Superior temporal gyrus (tissue), 1 donor: ENCODE data around the gene MCM3AP.

Source experiments
- DNase-seq: peaks from one replicate; pipeline ENCODE4 v3.0.0-alpha.2; 2016; ENCODE audit errors: extremely low spot score

MCM3AP gene

DNA sequence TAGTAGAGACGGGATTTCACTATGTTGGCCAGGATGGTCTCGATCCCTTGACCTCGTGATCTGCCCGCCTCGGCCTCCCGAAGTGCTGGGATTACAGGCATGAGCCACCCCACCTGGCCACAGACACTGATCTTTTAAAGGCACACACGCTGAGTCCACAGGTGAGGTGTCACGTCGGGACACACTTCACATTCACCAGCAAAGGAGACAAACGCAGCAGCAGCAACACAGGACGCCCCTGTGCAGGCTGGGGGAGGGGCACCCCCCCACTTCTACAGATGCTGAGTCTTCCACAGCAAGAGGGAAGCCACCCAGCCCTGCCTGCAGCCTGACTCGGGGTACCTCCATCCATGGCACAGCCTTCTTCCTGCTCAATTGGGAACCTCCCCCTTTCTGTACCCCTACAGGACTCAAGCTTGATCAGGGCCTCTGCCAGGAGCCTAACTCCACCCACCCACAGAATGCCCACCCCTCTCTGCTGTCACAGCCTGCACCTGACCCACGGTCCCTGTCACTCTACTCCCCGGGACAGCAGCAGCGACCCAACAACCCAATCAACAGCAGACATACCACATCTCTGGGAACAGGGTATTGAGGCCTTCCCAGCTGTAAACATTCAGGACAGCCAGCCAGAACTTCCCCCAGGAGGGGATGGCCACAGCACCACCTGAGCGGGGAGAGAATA is 66.4 kb downstream of the MCM3AP start:
- DNase-seq = no peak

DNA sequence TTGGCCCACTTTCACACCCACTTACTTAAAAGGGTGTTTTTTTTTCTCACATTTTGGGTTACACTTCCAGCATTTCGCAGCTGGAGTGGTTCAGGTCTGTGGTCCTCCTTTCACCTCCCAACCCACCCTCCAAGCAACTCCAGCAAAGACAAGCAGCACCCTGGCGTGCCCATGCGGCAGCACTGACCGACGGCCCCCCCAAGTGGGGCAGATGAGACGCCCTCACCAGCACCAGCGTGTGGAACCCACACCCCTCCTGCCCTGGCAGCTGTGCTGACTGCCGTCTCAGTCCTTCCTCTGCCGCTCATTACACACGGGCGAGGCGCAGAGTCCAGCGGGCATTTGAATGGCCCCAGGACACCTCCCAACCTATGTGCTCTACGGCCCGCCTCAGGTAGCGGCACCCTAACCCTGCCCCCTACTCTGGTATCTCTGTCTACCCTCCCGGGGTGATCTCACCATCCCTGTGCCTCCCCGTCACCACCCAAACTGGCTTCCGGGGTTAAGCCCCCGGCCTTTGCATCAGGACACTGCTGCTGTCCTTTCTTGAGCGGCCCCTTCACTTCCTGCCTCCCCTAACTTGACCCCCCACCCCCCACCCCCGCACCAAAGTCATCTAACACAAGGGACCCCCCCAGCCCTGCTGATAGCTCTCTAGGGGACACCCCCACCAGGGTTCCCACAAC is 67.8 kb downstream of the MCM3AP start:
- no peak for DNase-seq

DNA sequence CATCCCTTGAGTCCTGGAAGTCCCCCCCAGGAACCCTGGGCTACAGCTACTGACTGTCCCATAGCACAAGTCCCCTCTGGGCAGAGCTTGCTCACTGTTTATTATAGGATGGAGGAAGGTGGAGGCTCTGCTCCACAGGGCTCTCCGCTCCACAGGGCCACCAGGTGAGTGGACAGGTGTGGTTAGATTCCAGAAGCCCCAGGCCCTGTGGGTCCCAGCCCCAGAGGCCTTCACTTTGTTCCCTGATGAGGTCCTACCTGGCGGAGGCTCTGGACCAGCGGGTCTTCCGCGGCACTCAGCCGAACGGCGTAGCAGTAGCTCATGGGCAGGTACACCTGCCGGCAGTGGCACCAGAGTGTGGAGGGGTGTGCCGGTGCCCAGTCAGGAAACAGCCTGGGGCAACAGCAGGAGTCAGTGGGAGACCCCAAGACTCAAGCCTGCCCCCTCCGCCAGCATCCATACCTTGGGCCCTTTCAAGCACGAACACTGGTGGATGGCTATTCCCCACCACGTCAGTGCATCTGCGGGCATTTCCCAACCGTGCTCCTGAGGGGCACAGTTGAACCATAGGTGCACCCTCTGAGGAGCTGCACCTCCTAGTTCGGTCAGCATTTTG is 69.2 kb downstream of the MCM3AP start:
- no peak for DNase-seq

DNA sequence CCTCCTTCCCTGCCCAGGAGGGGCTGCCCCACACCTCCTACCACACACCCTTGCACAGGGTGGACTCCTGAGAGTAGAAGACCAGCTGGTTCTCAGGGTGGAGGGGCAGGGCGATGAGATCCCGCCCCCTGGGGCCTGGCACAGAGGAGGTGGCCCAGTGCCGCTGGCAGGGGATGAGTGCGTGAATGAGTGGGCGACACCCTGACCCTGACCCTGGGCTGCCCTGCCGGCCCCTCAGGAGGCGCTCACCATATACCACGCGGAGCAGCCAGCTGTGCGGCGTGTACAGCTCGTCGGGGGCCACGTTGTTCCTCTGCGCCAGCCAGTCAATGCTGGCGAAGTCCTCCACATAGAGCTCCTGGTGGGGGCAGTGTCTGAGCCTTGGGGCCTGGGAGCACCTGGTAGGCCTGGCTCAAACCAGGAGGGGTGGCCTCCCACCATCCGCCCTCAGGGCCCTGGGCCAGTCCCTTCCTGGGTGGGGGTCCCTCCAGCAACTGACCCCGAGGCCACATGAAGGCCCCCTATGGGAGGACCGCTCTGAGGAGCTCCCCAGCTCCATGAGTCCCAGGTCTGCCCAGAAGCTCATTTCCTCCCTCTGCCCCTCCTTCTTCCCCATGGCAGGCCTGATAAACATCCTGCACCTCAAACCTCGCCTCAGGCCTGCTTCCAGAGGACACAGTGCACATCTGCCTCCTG is 69.8 kb downstream of the MCM3AP start:
- DNase-seq = no peak

DNA sequence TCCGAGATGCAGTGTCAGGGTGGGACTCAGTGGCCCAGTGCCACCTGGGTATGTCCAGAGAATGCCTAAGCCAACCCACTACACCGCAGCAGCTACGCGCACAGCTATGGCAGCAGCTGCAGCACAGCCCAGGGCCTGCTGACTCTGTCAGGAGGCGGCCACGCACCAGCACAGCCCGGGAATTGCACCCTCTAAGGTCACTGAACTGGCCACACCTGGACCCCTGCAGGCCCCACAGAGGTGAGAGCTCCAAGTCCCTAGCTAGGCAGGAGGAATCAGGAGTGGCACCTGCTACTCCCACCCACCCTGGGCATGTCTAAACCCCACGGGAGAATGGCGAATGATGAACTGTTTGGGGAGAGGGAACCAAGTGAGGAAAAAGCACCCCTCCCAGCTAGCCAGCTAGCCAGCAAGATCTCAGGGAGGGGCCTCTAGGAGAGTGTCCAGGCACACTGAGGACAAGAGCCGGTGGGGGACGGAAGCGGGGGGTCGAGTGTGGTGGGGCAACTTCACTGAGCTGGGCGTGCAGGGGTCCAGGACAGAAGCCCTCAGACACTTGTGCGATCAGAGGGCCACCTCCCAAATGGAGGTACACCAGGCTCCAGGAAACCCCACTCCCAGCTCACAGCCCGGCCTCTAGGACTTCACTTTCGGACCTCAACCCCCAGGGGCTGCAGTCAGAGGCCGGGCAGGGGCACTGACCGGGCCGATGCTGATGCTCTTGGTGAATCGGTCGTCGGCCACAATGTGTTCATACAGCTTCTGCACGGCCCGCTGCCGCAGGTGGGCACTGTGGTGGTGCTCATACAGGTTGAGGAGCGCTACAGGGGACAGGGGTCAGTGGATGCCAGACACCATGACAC is 70.7 kb downstream of the MCM3AP start:
- DNase-seq = no peak

DNA sequence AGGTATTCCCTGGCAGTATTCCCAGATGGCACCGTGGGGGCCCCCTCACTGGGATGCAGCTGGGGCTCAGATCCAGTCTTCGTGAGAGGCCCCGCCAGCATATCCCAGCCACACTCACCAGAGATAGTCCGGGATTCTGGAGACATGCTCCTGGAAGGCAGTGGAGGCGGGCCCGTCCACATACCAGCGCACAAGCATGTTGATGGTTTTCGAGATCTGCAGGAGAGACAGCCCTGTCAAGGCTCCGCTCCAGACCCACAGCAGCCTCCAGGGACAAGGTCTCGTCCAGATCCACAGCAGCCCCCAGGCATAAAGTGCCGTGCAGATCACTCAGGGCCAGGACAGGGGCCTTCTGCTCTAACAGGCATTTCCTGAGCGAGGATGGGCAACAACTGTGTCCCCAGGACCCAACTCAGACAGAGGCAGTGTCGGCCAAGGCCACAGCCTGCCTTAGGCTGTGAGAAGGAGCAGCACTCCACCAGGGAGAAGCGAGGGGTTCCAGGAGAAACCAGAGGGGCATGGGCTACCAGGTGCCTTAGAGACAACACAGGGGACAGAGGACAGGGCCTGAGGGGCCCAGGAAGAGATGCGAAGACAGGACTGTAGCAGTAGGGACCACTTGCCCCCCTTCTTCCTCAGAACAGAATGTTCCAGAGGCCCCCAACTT is 71.7 kb downstream of the MCM3AP start:
- no peak for DNase-seq

DNA sequence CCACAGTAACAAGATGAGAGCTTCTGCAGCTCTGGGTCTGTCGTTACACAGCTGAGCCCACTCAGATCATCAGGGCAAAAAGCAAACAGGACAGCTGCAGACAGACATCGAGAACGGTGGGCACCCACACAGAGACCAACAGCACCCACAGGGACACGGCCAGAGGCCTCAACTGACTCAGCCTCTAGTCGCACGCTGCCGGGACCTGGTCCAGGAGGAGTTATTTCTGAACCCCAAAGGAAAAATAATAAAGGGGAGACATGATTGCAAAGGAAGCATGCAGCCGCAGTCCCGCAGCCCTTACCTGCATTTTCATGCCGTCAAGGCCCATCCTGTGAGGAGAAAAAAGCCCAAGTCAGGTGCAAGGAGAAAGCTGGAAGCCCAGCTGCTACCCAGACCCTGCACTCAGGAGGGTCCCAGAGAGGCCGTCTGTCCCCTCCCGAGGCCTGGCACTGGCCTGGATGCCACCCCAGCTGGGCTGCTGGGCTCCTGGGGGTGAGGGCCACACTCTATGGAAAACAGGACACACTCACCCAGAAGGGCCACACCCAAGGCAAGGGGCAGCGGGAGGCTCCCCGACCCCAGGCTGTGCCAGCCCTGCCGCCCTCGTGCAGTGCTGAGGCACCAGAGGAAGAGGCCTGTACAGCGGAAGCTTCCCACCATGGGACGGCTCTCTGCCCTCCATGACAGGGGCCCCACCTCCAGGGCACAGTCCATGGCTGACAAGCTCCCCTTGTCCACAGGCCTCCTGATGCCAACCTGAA is 72.5 kb downstream of the MCM3AP start:
- no peak for DNase-seq

DNA sequence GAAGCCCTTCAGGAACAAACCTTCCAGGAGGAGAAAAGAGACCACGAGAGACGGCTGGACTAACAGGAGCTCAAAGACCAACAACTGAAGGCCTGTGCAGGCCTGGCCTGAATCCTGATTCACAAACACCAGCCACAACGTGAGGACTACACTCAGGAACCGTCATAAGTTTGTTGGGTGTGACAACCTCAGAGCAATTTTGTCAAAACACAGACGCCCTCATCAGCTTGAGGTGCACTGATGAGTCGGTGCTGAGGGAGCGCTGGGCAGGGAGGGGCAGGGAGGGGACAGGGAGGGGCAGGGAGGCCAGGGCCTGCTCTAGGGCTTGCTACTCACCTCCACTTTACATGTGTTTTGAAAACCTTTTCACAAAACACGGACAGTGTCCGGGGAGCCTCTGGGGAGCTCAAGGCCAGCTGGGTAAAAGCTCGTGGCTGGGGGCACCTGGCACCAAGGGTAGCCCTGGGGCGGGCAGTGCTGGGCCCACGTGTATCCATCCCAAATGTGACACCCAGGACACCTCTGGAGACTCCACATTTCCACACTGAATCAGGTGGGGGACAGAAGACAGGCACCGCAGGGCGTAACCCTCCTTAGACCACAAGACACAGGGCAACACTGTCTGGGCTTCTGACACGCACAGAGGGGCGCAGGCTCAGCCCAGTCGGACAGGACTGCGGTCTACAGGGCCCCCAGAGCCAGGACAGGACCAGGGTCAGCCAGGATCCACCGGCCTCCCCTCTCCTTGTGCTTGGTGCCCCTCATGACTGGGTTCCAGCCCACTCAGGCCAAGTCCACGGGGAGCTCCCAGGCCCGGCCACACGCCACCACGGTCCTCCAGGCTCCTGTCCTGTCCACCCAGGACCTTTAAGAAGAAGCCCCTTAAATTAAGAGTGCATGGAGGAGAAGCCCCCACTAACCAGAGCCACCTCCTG is 73.4 kb downstream of the MCM3AP start:
- no peak for DNase-seq

DNA sequence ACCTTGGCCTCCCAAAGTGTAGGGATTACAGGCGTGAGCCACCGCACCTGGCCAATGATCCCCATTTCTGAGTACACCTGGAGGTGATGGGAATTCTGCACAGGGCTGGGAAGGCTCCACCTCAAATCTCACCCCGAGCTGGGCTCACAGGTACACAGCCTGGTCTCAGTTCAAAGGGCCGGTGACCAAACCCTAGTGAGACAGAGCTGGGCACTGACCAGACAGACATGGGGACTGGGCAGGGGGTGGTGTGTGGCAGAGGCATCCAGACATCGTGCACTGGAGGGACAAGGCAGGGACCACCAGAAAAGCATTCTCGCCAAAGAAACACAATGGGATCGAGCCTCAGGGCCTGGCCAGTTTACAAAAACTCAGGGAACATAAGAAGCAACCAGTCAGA is 74.0 kb downstream of the MCM3AP start:
- no peak for DNase-seq

DNA sequence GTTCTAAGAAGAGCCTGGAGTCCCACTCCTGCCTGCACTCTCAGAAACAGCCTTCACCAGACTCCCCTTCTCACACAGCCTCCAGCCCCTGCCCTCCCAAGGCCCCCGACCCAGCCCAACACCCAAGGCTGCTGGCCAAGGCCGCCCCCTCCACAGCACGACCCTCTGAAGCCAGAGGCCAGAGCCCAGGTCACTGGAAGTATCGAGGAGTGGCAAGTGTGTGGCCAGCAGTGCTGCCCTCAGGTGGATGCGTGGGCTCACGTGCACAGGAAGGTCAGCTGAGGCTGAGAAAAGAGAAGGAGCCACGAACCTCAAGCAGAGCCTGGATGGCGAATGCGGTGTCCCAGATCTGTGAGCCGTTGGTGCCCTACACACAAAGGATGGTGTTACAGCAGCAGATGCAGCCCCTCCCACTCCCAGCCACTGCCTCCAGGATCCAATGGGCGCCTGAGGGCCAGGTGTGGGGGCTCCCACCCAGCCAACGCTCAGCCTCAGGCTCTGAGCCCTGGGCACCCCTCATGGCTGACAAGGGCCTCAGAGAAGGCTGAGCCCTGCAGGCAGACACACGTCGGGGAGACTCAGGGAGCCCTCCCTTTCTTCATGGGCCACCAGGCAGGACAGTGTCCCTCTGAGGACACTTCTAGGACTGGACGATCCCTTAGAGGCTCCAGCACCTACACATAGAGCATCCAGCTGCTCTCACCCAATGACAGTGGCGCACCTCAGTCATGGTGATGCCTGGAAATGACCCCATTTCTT is 74.9 kb downstream of the MCM3AP start:
- DNase-seq = no peak

DNA sequence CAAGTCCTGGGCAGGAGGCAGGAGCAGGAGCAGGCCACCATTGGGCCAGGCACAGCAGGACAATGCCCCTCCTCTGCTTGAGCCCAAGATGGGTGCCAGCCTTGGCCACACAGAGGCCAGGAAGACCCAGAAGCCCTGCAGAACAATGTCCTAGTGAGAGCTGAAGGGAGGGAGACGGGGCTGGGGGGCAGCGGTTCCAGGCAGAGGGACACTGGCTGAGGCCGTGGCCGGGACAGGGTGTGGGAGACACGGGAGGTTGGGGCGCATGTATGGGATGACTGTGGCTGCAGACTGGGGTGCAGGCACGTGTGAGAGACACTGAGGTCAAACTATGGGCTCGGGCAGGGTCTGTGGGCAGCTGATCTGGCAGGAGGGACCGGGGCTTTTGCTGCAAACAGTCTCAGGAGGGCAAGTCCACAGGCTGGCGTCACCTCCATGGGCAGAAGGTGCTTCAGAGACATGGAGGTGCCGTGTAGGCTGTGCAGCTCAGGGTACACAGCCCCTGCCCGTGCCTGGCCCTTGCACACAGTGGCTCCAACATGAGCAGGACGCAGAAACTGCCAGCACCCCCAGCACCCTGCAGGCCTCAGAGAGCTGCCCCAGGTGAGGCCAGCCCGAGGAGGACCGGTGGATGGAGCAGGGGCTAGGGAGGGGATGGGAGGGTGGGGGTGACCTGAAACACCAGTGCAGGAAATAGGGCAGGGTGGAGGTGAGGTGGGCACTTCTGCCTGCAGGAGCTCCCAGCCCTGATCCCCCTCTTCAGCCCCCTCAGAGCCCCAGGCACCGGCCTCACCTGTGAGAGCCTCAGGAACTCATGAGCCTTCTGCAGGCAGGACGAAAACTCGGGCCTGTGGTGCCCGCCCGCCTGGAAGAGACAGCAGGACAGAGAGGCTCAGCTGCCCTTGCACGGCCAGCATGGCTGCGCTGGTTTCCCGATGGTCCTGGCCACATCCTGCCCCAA is 76.4 kb downstream of the MCM3AP start:
- DNase-seq = no peak

DNA sequence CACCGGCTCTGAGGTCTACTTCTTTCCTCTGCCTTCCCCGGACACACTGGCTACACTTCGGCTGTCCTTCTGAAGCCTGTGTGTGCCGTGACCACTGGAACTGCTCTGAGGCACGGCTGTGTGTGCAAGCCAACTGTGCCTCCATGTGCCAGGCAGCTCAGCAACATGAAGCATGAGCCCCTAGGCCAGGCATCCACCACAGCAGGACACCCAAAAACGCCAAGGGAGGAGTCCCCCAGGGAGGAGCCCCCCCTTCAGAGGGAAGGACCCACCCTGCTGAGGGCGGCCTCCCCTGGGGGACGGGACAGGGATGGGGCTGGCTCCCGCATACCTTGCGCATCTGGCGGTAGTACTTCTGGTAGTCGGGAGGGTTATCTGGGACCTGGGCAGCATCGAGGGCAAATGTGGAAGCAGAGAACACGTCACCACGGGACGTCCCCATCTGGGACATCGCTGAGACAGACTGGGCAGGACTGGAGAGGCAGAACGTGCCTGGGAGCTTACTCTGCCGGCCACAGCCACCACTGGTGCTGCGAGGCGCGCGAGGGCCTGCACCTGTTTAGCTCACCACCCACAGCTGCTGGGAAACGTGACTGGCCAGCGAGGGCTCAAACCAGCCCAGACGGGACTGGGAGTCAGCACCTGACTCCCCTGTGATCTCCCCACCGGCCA is 77.4 kb downstream of the MCM3AP start:
- DNase-seq = no peak

DNA sequence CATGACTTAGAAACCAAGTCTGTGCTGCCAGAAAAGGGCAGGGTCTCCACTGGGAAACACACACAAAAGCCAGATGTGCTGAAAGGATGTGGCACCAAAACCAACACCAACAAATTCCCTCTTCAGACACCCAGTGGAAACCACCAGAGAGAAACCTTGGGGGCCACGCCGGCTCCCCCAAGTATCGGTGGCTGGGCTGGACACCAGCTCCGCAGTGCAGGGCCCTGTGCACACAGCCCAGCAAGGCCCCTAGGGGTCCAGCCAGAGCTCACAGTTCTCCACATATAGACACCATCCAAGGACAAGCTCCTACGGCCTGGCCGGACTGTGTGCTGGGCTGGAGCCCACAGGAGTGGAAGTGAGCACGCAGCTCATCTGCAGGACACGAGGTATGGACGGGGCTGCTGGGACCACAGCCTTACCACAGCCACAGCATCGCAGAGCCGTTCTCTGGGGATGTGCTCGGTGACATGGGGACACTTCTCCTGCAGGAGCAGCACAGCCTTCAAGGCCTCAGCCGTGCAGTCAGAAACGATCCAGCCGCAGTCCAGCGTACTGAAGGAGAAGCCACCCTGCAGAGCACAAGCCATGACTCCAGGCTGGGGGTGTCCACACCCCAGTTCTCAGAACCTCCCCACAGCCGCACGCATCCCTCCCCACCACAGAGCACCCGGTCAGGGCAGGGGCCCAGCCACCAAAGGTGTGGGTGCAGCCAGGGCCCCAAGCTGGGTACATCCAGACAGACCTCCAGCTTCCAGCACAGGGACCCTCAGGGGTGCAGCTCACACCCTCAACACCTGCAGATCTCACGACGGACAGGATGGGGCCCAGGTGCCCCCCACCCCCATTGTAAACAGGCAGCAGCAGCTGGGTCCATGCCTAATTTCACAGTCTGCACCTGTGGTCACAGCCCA is 78.1 kb downstream of the MCM3AP start:
- no peak for DNase-seq

DNA sequence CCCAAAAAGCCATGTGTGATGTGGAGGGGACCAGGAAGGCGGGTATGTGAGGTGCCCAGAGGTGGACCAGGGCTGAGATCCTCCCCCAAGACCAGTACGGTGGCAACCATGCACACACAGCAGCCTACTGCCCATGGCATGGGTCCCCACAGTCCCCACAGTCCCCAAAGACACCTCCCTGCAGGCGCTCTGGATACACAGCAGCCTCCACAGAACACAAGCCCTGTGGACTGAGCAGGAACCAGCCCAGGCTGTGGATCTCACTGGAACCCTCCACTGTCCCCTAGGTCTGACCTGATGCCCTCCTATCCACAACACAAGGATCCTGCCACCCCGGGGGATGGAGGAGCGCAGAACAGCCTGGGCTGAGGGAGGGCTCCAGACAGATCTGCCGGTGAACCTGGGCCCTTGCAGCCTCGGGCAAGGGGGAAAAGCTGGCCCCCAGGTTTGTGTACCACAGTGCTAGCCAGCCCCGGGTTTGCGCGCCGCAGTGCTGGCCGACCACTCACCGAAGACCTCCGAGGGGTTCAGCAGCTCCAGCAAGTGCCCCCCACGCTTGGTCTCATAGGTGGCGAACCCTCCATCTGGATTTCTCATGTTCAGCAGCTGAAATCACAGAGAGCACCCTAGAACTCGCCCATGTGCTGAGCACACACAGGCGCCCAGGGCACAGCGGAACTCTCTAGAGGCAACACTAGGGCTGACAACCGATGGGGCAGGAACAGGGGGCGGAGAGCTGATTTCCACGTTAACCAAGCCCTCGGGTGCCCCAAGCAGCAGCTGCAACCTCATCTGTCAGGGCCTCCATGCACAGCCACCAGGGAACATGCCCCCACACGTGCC is 79.0 kb downstream of the MCM3AP start:
- no peak for DNase-seq

DNA sequence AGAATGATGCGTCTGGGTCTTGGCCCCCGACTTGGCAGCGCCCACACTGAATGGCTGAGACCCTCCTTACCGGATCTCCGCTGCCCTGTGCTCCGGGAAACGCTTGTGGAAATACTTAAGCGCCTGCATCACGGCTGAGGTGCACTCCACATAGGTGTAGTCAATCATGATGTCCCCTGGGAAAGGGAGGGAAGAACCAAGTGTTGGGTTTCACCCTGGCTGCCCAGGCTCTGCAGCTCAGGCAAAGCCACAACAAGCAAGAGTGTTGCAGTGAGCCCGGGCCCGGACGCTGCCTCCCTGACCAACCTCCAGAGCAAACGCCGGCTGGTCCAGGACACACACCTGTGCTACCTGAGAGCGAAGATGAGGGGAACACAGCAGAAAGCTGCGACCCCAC is 79.6 kb downstream of the MCM3AP start:
- DNase-seq = no peak
